HG03064 (cell line): ENCODE results near the gene AGBL1.

Experiments
- ATAC-seq: cut with Tn5 transposase; IDR thresholded peaks from one replicate; pipeline ENCODE4 v1.9.1; 2021; ENCODE audit warnings: low read depth; ENCODE audit not compliant: unreplicated experiment

Gene AGBL1

GRCh38 chr15:86079508-86080266 is at the start of gene AGBL1:
Gene AGBL1, plus strand, starts transcription at chr15:86079871.
- ATAC-seq, result no peak

- no peak for ATAC-seq
Measured at GRCh38 chr15:86034904-86035303, 44.8 kb upstream of the AGBL1 start.

- no peak for ATAC-seq
Measured at GRCh38 chr15:86036243-86036642, 43.4 kb upstream of the AGBL1 start.

- no peak for ATAC-seq
Measured at GRCh38 chr15:86038491-86038890, 41.2 kb upstream of the AGBL1 start.

GRCh38 chr15:86040356-86041033 is 39.2 kb upstream of the AGBL1 start:
- ATAC-seq, result no peak

GRCh38 chr15:86041399-86041798 is 38.3 kb upstream of the AGBL1 start:
- ATAC-seq, result no peak

GRCh38 chr15:86042226-86042625 is 37.4 kb upstream of the AGBL1 start:
- no peak for ATAC-seq

GRCh38 chr15:86044981-86045380 is 34.7 kb upstream of the AGBL1 start:
- ATAC-seq, result no peak

- ATAC-seq, result no peak
Measured at GRCh38 chr15:86054338-86054737, 25.3 kb upstream of the AGBL1 start.

GRCh38 chr15:86055688-86056087 is 24.0 kb upstream of the AGBL1 start:
- ATAC-seq, result no peak

GRCh38 chr15:86059851-86060250 is 19.8 kb upstream of the AGBL1 start:
- ATAC-seq, result no peak

- ATAC-seq, result no peak
Measured at GRCh38 chr15:86060674-86061073, 19.0 kb upstream of the AGBL1 start.

- no peak for ATAC-seq
Measured at GRCh38 chr15:86061581-86061980, 18.1 kb upstream of the AGBL1 start.

- ATAC-seq, result no peak
Measured at GRCh38 chr15:86062646-86063243, 16.9 kb upstream of the AGBL1 start.

GRCh38 chr15:86063356-86064095 is 16.1 kb upstream of the AGBL1 start:
- ATAC-seq, result no peak

- no peak for ATAC-seq
Measured at GRCh38 chr15:86064326-86064725, 15.3 kb upstream of the AGBL1 start.

GRCh38 chr15:86066174-86066834 is 13.4 kb upstream of the AGBL1 start:
- ATAC-seq, result no peak

GRCh38 chr15:86073281-86073680 is 6.4 kb upstream of the AGBL1 start:
- no peak for ATAC-seq

GRCh38 chr15:86076468-86076867 is 3.2 kb upstream of the AGBL1 start:
- ATAC-seq, result no peak

GRCh38 chr15:86077070-86077469 is 2.6 kb upstream of the AGBL1 start:
- no peak for ATAC-seq

GRCh38 chr15:86080302-86080701 is 631 bp downstream of the AGBL1 start:
- no peak for ATAC-seq
